ENCODE data around the gene SLC37A1.

DNA sequence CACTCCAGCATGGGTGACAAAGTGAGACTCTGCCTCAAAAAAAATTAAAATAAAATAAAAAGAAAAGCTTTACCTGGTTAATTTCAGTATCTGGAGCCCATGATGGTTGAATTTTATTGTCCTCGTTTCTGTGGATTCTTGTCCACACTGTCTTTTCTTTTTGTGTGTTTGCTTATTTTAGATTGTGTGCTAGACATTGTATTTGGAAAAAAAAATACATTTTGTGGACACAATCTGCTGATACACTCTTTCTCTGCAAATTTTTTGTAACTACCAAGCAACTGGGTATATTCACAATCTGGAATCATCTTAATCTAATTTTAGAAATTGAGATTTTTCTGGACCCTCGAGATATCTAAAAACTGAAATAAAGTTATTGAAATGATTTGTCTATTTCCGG, 98.2 kb downstream of the SLC37A1 start:
- TF ChIP-seq, protein P1, sequence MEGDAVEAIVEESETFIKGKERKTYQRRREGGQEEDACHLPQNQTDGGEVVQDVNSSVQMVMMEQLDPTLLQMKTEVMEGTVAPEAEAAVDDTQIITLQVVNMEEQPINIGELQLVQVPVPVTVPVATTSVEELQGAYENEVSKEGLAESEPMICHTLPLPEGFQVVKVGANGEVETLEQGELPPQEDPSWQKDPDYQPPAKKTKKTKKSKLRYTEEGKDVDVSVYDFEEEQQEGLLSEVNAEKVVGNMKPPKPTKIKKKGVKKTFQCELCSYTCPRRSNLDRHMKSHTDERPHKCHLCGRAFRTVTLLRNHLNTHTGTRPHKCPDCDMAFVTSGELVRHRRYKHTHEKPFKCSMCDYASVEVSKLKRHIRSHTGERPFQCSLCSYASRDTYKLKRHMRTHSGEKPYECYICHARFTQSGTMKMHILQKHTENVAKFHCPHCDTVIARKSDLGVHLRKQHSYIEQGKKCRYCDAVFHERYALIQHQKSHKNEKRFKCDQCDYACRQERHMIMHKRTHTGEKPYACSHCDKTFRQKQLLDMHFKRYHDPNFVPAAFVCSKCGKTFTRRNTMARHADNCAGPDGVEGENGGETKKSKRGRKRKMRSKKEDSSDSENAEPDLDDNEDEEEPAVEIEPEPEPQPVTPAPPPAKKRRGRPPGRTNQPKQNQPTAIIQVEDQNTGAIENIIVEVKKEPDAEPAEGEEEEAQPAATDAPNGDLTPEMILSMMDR (conservative IDR thresholded peaks at IDR 0.05; ENCODE audit: low read length) = no peak
- TF ChIP-seq EZH2phosphoT487 (IDR thresholded peaks at IDR 0.05; ENCODE audit: borderline replicate concordance) = no peak

All from Loucy (cell line).